ENCODE data around the gene DUSP10.
A peak's percentile ranks its signal among the peaks of the same experiment; 100 is the strongest.

DUSP10 gene

GRCh38 chr1:221712198-221712684 lies 29.6 kb downstream of the DUSP10 start:
- peak; percentile 80 for DNase-seq

- DNase-seq = no peak
Measured at GRCh38 chr1:221711656-221712055, 30.2 kb downstream of the DUSP10 start.

- no peak for DNase-seq
Measured at GRCh38 chr1:221711063-221711577, 30.8 kb downstream of the DUSP10 start.

GRCh38 chr1:221709854-221710253 lies 32.0 kb downstream of the DUSP10 start:
- DNase-seq = no peak

- peak; percentile 79 for DNase-seq
Measured at GRCh38 chr1:221708987-221709386, 32.9 kb downstream of the DUSP10 start.

GRCh38 chr1:221708076-221708571 lies 33.8 kb downstream of the DUSP10 start:
- DNase-seq = peak; percentile 65

- no peak for DNase-seq
Measured at GRCh38 chr1:221706876-221707582, 34.9 kb downstream of the DUSP10 start.

- no peak for DNase-seq
Measured at GRCh38 chr1:221706191-221706590, 35.7 kb downstream of the DUSP10 start.

- no peak for DNase-seq
Measured at GRCh38 chr1:221704306-221704705, 37.6 kb downstream of the DUSP10 start.

- DNase-seq = no peak
Measured at GRCh38 chr1:221701570-221702186, 40.2 kb downstream of the DUSP10 start.

- no peak for DNase-seq
Measured at GRCh38 chr1:221700948-221701347, 40.9 kb downstream of the DUSP10 start.

- DNase-seq = no peak
Measured at GRCh38 chr1:221700536-221700935, 41.4 kb downstream of the DUSP10 start.

GRCh38 chr1:221699978-221700519 lies 41.8 kb downstream of the DUSP10 start:
- DNase-seq = no peak

- no peak for DNase-seq
Measured at GRCh38 chr1:221699577-221699976, 42.3 kb downstream of the DUSP10 start.

- no peak for DNase-seq
Measured at GRCh38 chr1:221698579-221699349, 43.1 kb downstream of the DUSP10 start.

- no peak for DNase-seq
Measured at GRCh38 chr1:221697923-221698425, 43.9 kb downstream of the DUSP10 start.

- DNase-seq = no peak
Measured at GRCh38 chr1:221696718-221697461, 45.0 kb downstream of the DUSP10 start.

- no peak for DNase-seq
Measured at GRCh38 chr1:221696027-221696426, 45.9 kb downstream of the DUSP10 start.

GRCh38 chr1:221695301-221695700 lies 46.6 kb downstream of the DUSP10 start:
- DNase-seq = no peak

GRCh38 chr1:221694109-221694508 lies 47.8 kb downstream of the DUSP10 start:
- DNase-seq = no peak

GRCh38 chr1:221693087-221693486 lies 48.8 kb downstream of the DUSP10 start:
- DNase-seq = no peak

- no peak for DNase-seq
Measured at GRCh38 chr1:221692643-221693042, 49.2 kb downstream of the DUSP10 start.
